ENCODE results near the gene ALOX5.

The ALOX5 gene

GRCh38 chr10:45444022-45444421 is 70.0 kb downstream of the ALOX5 start:
- no peak for DNase-seq

GRCh38 chr10:45444976-45445898 is 71.2 kb downstream of the ALOX5 start:
- no peak for DNase-seq

- DNase-seq = no peak
Measured at GRCh38 chr10:45446858-45447257, 72.8 kb downstream of the ALOX5 start.

GRCh38 chr10:45447416-45447815 is 73.4 kb downstream of the ALOX5 start:
- no peak for DNase-seq

- no peak for DNase-seq
Measured at GRCh38 chr10:45450866-45451265, 76.8 kb downstream of the ALOX5 start.

- no peak for DNase-seq
Measured at GRCh38 chr10:45451407-45451806, 77.4 kb downstream of the ALOX5 start.

- DNase-seq = no peak
Measured at GRCh38 chr10:45452268-45452667, 78.3 kb downstream of the ALOX5 start.

GRCh38 chr10:45452743-45453452 is 78.9 kb downstream of the ALOX5 start:
- DNase-seq = no peak

GRCh38 chr10:45453639-45454255 is 79.7 kb downstream of the ALOX5 start:
- no peak for DNase-seq

GRCh38 chr10:45454262-45454661 is 80.2 kb downstream of the ALOX5 start:
- DNase-seq = no peak

- DNase-seq = no peak
Measured at GRCh38 chr10:45454859-45455258, 80.8 kb downstream of the ALOX5 start.

- no peak for DNase-seq
Measured at GRCh38 chr10:45456233-45456632, 82.2 kb downstream of the ALOX5 start.

GRCh38 chr10:45456822-45457221 is 82.8 kb downstream of the ALOX5 start:
- no peak for DNase-seq

- no peak for DNase-seq
Measured at GRCh38 chr10:45457487-45457886, 83.5 kb downstream of the ALOX5 start.

GRCh38 chr10:45460235-45460878 is 86.3 kb downstream of the ALOX5 start:
- DNase-seq = no peak

GRCh38 chr10:45461034-45461433 is 87.0 kb downstream of the ALOX5 start:
- DNase-seq = no peak

- DNase-seq = no peak
Measured at GRCh38 chr10:45463244-45464116, 89.5 kb downstream of the ALOX5 start.

- DNase-seq = peak; percentile 68
Measured at GRCh38 chr10:45464958-45465567, 91.0 kb downstream of the ALOX5 start.

- DNase-seq = no peak
Measured at GRCh38 chr10:45466784-45467183, 92.8 kb downstream of the ALOX5 start.

GRCh38 chr10:45468079-45468478 is 94.1 kb downstream of the ALOX5 start:
- DNase-seq = no peak
